HG02759 (cell line): ENCODE results near the gene C20orf204.

Experiments used
- ATAC-seq: cut with Tn5 transposase; IDR thresholded peaks from one replicate; pipeline ENCODE4 v1.9.1; 2021; ENCODE audit warnings: mild to moderate bottlenecking, moderate library complexity; ENCODE audit not compliant: unreplicated experiment

Gene C20orf204

DNA sequence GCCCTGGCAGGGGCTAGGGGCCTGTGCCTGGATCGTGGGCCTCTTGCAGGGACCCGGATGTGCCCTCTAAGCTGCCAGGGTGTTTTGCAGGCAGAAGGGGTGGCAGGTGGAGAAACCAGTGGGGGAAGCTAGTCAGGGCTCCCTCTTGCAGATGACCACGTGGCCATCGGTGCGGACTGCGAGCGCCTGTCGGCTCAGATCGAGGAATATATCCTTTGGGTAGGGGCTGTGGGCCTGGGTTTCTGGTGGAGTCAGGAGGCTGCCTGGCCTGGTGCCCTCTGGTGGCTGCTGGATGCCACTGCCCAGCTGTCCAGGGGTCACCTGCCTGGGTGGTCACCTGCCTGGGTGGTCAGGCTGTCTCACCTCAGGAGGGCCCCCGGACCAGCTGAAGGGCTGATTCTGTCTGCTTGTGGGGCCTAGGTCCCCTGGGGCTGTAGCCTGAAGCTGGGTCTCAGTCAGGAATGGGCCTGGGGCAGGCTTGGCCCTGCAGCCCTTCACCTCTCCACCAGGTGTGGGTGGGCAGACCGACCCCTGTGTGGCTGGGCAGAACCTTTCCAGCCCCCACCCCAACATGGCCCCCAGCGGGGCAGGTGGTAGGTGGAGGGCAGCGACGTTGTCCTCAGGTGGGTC lies 33.7 kb downstream of the C20orf204 start:
- no peak for ATAC-seq

DNA sequence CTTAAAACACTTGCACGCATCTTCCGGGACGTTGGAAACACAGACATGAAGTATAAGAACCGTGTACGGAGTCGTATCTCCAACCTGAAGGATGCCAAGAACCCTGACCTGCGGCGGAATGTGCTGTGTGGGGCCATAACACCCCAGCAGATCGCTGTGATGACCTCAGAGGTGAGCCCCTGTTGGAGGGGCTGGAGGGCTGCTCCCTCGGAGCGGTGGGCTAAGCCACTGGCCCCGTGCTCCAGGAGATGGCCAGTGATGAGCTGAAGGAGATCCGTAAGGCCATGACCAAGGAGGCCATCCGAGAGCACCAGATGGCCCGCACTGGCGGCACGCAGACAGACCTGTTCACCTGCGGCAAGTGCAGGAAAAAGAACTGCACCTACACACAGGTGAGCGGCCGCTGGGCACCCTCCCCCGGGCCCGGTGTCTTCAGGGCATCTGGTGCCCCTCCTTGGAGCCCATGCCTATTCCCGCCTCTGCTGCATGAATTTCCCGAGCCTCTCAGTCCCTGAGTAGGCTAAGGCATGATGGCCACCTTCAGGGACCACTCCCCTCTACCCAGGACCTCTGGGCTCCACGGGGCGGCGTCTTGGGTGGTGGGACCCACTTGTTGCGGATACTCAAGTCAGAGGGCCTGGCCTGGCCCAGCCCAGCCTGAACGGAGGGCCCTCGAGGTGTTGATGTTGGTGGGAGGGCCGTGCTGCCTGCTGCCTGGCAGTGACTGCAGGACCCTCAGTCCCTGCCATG lies 34.4 kb downstream of the C20orf204 start:
- no peak for ATAC-seq

DNA sequence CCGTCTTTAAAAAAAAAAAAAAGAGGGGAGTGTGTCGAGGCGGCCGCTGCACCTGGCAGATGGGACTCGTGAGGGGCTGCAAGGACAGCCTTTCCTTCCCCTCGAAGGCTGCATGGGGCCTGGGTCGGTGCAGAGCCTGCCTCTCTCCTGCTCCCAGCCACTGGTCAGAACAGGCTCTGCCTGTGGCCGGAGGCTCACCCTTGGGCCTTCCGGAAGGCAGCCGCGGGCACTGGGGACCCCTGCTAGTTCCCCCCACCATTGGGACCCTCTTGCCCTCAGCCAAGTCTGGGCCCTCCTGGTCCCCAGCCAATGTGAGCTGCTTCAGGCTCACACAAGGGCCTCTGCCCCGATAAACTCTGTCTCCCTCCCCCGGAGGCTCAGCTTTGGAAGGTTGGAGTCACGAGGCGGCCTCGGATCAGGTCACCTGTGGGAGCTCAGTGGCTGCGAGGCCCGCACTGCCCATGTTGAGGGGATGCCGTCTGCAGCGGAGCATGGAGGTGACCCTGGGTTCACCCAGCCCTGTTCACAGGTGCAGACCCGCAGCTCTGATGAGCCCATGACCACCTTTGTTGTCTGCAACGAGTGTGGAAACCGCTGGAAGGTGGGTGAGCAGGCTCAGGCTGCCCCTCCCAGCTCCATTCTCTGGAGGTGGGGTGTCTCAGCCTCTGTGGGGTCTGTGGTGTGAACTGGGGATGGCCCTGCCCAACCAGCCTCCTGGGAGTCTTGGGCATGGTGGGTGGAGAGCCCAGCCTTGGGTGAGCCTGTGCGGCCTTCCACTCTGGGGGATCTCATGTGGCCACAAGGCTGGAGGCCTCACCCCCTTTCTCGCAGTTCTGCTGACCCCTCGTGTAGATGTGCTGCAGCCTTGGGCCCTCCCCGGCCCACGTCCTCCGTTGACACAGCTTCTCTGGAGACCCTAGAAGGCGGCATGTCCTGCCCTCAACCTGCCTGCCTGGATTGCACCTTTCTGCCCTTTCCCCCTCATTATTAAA lies 35.7 kb downstream of the C20orf204 start:
- ATAC-seq: no peak

DNA sequence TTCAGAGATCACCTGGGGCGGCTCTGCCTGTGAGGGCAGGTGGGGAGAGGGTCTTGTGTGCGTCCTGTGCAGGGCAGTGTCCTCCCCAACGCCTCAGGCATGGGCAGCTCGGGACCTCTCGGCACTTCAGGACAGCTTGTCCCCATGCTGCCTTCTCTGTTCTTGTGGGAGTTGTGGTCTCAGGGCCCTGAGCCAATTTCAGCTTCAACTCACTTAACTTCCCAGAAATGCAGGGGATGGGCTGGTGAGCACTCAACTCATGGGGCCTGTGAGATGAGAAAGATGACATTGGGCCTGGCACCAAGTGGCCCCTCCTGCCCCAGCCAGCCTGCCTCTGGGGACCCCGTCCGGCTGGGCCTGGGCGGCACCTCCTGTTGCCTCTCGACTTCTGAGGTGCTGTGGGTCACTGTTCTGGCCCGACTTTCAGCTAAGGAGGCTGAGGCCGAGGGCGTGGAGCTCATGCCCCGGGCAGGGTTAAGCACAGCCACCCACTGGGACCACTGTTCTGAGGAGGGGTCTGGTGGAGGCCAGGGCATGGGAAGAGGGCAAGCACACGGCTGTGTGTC lies 36.6 kb downstream of the C20orf204 start:
- ATAC-seq: no peak

DNA sequence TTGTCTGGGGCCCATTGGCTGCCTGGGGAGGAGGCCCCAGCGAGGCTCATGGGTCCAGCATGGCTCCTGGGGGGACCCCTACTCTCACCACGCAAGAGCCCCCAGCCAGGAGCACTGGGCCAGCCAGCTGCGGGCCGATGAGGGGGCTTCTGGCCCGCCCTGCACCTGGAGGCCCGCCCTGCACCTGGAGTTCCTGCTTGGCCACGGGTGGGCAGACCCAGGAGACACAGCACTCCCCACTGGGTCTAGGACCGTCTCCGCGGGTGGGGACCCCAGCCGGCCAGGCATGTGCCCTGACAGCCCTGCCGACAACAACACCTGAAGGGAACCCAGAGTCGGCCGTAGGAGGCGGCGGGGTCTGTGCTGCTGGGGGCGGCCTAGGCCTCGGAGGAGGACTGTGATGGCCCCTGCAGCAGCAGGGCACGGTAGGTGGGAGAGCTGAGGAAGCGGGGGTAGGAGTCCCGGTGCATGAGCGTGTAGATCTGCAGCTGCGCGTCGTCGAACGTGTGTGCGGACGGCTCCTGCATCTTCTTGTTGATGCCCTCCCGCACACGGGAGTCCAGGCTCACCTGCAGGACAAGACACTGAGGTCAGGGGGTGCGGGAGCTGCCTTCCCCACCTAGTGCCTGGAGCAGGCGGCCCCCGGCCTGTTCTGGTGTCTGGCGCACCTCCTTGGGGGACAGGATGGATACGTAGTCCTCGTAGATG lies 37.6 kb downstream of the C20orf204 start:
- ATAC-seq: no peak

DNA sequence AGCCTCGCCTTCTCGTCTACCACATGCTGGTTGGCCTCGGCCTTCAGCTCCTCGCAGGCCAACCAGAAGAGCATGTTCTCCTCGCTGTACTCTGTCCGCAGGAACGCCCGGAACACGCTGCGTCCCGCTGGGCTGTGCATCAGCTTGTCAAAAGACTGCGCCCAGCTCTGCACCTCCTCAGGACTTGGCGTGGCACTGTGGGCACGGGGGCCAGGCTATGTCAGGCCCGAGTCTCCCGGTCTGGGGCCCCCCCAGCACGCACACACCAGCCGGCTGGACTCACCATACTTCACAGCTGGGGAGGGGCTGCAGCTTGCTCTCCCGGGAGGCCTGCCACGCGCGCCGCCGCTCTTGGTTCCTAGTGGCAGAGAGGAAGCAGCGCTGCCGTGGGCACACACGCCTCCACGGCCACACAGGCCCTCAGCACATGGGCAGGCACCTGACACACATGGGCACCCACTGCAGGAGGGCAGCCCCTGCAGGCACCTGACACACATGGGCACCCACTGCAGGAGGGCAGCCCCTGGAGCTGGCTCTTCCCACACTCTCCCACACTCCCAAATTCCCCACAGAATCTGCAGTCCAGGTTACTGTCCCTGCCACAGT lies 38.3 kb downstream of the C20orf204 start:
- no peak for ATAC-seq

DNA sequence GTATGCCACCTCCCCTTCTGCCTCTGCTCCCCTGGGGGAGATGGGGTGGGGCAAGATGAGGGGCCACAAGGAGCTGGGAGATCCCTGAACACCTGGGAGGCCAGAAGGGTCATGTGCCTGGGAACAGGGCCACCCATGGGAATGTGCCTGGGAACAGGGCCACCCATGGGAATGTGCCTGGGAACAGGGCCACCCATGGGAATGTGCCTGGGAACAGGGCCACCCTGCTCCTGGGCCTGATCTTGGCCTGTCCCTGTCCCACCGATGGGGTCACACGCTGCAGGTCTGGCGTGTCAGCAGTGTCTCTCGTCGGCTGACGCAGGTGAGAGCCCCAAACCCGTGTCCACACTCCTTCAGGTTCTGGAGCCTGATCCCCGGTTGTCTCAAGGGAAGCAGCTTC lies 39.0 kb downstream of the C20orf204 start:
- no peak for ATAC-seq

DNA sequence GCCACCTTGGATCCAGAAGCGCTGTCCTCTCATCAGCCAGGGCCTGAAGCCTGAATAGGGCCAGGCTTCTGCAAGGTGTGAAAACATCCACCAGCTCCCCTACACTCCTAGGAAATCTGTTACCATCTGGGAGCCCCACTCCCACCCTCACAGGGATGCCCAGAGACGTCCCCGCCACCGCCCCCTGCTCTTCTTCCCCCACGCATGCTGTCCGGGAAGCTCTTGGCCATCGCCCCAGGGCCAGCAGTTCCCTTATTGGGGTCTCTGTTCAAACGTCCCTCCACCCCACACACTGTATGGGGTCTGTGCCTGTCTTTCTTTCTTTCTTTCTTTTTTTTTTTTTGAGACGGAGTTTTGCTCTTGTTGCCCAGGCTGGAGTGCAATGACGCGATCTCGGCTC lies 39.6 kb downstream of the C20orf204 start:
- ATAC-seq: no peak

DNA sequence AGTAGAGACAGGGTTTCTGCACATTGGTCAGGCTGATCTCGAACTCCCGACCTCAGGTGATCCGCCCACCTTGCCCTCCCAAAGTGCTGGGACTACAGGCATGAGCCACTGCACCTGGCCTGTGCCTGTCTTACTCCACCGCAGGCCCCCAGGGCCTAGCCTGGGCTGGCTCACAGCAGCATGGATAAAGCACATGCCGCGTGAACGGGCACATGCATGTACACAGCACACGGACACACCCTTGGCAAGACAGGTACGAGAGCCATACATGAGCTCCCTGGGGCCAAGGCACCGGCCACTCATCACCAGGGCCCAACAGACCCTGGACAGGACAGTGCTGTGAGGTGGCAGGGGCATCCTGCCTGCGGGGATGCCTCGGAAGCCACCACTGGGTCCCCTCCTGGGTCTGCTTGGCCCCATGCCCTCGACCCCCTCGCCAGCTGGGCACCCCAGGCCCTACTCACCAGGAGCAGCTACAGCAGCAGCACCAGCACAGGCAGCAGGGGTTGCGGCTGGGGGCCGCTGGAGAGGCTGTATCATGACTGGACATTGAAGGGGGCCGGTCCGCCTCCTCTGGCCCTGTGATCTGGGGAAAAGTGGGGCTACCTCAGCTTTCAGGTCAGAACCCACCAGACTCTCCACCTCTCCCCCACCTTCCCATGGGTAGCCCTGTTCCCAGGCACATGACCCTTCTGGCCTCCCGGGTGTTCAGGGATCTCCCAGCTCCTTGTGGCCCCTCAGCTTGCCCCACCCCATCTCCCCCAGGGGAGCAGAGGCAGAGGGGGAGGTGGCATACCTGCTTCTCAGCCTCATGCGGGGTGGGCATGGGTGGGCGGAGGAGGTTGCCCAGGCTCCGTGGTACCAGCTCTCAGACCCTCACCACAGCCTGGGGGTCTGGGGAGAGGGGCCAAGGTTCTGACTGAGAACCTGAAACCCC lies 40.3 kb downstream of the C20orf204 start:
- ATAC-seq: no peak

DNA sequence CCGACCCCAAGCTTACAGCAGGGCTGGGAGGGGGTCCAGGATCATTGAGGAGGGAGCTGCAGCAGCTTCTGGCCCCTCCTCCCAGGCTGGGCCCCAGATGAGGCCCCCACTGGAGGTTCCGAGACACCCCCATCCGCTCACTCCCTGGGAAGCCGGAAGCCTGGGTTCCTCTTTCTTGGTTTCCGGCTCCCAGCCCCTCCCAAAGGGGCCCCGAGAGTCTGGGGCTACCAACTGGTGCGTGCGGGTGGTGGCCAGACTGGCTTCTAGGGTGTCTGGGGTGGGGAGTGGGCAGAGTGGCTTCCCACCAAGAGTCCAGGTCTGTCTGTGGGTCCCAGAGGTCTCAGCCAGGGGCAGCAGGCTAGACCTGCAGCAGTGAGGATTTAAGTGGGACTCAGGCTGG lies 41.1 kb downstream of the C20orf204 start:
- peak; percentile 29 for ATAC-seq

DNA sequence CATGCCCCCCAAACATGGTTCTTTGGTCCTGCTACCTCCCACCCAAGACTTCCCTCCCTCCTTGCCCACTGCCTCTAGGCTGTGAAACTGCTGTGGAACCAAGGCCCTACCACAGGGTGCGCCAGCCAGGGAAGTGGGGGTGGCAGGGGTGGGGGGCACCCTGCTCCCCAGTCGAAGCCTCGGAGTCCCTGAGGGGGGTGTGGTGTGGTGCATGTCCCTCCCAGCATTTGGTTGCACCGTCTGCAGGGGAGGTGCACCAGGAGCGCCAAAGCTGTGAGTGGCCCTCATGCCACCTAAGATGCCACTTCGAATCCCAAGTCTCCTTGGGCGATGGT lies 41.5 kb downstream of the C20orf204 start:
- ATAC-seq: no peak

DNA sequence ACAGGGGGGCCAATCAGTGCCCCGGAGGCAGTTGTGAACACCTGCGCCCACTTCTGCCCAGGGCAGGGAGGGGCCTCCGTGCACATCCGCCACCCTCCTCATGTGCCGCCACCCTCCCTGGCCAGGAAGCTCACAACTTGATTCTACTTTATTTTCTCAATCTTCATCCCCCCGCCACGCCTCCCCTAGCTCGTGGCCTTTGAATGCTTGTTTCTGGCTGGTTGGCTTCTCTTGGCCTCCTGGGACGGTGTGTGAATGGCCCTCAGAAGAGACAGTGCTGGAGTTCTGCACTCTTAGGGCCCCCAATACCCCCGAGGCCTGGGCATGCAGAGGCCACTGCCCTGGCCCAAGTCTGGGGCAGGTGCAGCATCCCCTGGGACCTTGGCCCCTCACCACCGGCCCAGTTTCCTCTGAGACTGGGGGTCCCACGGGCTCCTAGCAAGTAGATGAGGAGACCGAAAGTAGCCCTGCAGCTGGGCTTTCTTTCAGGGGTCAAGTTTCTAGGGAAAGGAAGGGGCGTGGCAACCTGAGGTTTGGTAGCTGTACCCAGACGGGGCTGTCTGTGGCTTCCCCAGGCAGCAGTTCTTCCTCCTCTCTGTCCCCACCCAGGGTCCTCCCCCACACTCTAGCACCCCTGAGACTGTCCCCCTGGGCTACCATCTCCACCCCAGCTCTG lies 42.0 kb downstream of the C20orf204 start:
- peak; percentile 28 for ATAC-seq

DNA sequence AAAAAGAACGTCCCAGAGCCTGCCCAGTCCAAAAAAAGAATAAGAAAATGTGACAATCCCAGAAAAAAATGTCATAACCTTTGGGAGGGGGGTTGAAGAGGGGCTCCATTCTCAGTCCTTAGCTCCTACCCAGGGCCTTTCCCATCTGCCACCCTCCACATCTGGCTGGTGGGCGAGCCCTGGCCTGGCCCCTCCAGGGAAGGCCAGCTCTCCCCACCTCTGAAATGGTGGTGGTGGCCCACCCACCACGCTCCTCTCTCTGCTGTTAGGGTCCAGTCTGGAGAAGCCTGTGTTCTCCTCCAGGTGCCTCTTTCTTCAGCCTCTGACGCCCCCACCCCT lies 42.9 kb downstream of the C20orf204 start:
- no peak for ATAC-seq

DNA sequence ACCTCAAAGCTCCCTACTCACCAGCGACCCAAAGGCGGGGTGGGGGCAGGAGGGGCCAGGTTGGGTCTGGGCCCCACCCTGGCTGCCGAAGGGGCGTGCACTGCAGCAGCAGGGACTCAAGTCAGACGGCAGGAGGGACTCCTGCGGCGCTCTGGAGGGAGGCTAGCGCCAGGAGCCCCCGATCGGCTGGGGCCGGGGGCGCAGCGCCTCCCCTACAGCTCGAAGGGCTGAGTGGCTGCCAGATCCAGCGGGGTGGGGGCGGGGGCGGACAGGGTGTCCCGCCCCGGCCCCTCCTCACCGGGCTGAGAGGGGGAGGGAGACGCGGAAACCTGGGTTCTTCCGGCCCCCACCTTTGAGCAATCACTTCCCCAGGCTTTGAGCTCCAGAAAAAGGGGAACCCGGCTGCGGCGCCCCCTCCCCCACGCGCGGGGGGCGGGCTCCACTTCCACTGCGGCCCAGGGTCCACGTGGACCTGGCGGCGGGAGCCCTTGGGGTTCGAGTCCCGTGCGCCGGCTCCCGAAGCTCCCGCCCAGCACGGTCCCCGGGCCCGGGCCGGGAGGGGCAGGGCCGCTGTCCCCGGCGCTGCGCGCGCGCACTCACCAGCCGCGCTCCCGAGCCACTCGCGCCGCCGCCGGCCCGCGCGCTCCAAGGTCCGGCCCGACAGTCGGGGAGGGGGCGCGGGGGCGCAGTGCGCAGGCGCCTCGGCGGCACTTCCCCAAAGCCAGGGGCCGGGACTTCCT lies 43.5 kb downstream of the C20orf204 start, which contains the start of gene RGS19:
RGS19 (minus strand) TSS at position 246 of the 740 bp plus-strand sequence. CDS start 2,632 bp downstream, outside the sequence.
- ATAC-seq: peak; percentile 44

DNA sequence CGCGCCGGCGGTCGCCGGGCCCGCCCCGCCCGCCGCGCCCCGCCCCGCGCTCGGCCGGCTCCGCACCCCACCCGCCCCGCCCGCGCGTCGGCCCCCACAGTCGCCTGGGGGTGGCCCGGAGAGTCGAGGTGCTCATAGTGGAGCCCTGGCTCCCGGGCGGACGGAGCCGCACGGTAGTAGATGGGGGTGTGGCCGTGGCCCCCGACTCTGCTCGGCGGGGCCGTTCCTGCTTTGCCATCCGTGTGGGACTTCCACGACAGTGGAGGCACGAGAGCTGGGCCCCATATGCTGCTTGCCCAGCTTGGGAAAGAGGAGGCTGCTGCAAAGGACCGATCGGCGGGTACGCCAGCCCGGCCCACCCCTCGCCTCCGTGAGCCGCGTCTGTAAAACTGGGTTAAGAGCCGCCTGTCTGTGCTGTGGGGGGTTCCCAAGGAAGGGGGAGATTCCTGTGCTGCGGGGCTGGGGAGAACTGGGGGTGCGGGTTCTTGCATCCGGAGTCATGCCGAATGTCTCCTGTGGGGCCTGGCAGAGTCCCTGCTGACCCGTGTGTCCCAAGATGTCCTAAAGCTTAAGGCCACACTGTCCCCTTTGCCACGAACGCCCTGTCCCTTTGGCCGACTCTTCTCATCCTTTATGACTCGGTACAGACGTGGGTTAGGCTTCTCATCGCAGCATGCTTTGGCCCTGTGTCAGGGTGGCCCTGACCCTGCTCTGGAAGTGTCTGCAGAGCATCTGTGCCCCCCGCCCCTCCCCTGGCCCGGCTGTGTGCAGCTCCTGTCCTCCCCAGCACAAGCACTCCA lies 44.2 kb downstream of the C20orf204 start, which contains the start of gene OPRL1:
OPRL1 (plus strand) TSS at position 70 of the 800 bp plus-strand sequence. CDS start 12,639 bp downstream, outside the sequence.
- no peak for ATAC-seq

DNA sequence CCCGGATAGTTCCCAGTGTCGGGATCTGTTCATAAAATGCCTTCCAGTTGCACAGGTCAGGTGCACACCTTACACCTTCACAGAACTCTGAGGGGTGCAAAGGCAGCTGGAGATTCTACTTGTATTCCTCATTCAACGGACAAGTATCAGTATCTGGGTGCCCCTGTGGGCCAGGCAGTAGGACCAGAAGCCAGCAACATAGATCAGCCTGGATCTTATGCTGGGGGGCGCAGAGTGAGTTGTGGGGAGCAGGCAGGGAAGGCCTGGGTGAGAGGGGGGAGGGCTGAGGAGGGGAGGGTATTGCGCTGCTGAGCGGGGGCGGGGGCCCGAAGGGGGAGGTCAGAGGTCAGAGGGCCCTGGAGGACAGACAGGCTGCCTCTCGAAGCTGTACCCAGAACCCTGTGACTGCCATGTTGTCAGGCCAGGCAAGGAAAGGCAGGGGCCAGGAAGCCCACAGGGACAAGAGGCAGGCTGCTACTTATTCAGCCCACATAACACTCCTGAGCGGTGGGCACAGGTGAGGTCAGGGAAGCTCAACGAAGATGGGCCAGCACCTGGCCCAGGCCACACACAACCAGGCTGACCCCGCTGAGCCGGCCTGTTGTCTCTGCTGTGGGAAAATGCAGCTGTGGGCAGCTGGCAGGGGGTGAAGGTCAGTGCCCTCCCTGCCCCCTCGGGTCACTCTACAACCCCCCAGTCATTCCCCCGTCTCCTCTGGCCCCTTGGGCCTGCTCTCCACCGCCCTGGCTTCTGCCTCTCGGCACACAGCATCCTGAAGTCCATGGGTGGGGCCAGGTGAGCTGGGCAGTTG lies 45.0 kb downstream of the C20orf204 start:
- ATAC-seq: no peak
